Kidney (tissue), 14 donors: ENCODE results near the gene GJA9. TPM values are rescaled to one million over a fixed set of nuclear protein-coding genes. Genes with fewer than 3 reads are reported as not detected.

Experiments
- DNase-seq, 5 donors: peaks; one replicate each; pipeline ENCODE4 v3.0.0-alpha.2; 2013 to 2020
- FAIRE-seq: peaks from 2 replicates; lab custom pipeline; 2012; peaks lifted over from hg19 to GRCh38; lab: Jason Lieb, UNC
- H3K27ac ChIP-seq, 2 donors: one replicate each; pipeline ENCODE4 v1.7.0; 2013; ENCODE audit warnings: low read depth in 2 of 2, low read length in 2 of 2, inconsistent platforms in 1 of 2
- H3K27me3 ChIP-seq: one replicate; pipeline ENCODE4 v1.7.1; 2013; ENCODE audit warnings: low read length, inconsistent platforms; ENCODE audit not compliant: control insufficient read depth, insufficient read depth
- H3K36me3 ChIP-seq, 3 donors: one replicate each; pipeline versions ENCODE4 v1.7.0 to v1.7.1; 2013; ENCODE audit warnings: low read length in 3 of 3, control low read depth in 1 of 3, inconsistent platforms in 1 of 3; ENCODE audit not compliant: insufficient read depth in 3 of 3, control insufficient read depth in 2 of 3
- H3K4me1 ChIP-seq, 3 donors: one replicate each; pipeline versions ENCODE4 v1.7.0 to v1.7.1; 2013; ENCODE audit warnings: low read length in 3 of 3, inconsistent platforms in 1 of 3, low read depth in 1 of 3; ENCODE audit not compliant: control insufficient read depth in 2 of 3, insufficient read depth in 2 of 3
- H3K4me3 ChIP-seq, 3 donors: one replicate each; pipeline versions ENCODE4 v1.7.0 to v1.8.1; 2013; ENCODE audit warnings: low read length in 3 of 3, control low read depth in 1 of 3, inconsistent platforms in 1 of 3
- H3K9ac ChIP-seq, 3 donors: one replicate each; pipeline versions ENCODE4 v1.7.0 to v1.7.1; 2013; ENCODE audit warnings: low read length in 3 of 3, control low read depth in 1 of 3, inconsistent platforms in 1 of 3
- H3K9me3 ChIP-seq, 3 donors: one replicate each; pipeline versions ENCODE4 v1.7.0 to v1.7.1; 2013; ENCODE audit warnings: low read length in 3 of 3, control low read depth in 1 of 3, inconsistent platforms in 1 of 3; ENCODE audit not compliant: control insufficient read depth in 2 of 3, insufficient read depth in 1 of 3
- CTCF ChIP-seq: IDR thresholded peaks from 3 replicates; pipeline ENCODE4 v1.5.1; 2012; ENCODE audit warnings: mild to moderate bottlenecking, moderate library complexity, borderline replicate concordance; ENCODE audit not compliant: insufficient read depth; ENCODE audit errors: extremely low read depth
- intact Hi-C: fragments of 100-400 bp; cut with DNase I; formaldehyde crosslinking; loops from one replicate; pipeline ENCODE4 v1.11.1; 2022
- polyA plus RNA-seq: library from polyadenylated mRNA; stranded (reverse); fragments of 350-450 nt; fragmentation: Illumina TruSeq; extraction: RNeasy Lipid Tissue Mini Kit (QIAGEN cat#74804); gene quantifications from one replicate; pipeline ENCODE4 v1.2.3, GENCODE V29; 2014; ENCODE audit warnings: low read depth, low replicate concordance; ENCODE audit not compliant: insufficient read depth
- total RNA-seq: library from RNA; stranded (reverse); fragmentation: NEBNext Ultra II Directional; extraction: Animal tissue kit (Norgen Biotek cat#: 25700); gene quantifications from one replicate; pipeline ENCODE4 v1.2.1, GENCODE V29; 2021
- donor health status: control.
- donor health status: control.
- donor health status: control.
- donor health status: control.
- donor health status: control.
- donor health status: DM: yes; HTN: yes; CAD: no.
- donor health status: Normal renal cell carcinoma (clear cell type).

The GJA9 gene
- total and polyA plus RNA-seq, 2 donors from 2014 or later, result not detected

GRCh38 chr1:38898653-38899230 lies 17.4 kb upstream of the GJA9 start:
- no peaks in the 10 kb centered on the region for H3K9me3 ChIP-seq
- FAIRE-seq, result no peak
- H3K9ac ChIP-seq, result no peak overlapping the region
- no peaks in the 10 kb centered on the region for H3K36me3 ChIP-seq
- no peak overlapping the region for H3K27ac ChIP-seq
- no peaks in the 10 kb centered on the region for H3K4me1 ChIP-seq
- DNase-seq, result no peak
- no peaks in the 10 kb centered on the region for H3K27me3 ChIP-seq
- TF ChIP-seq CTCF, result no peak
- H3K4me3 ChIP-seq, result no peak overlapping the region
- intact Hi-C loops, result no loop called here

GRCh38 chr1:38896169-38896568 lies 14.8 kb upstream of the GJA9 start:
- no peak overlapping the region for H3K27ac ChIP-seq
- no peak for TF ChIP-seq CTCF
- H3K27me3 ChIP-seq, result no peaks in the 10 kb centered on the region
- intact Hi-C loops, result no loop called here
- no peaks in the 10 kb centered on the region for H3K4me1 ChIP-seq
- no peak for DNase-seq
- no peak overlapping the region for H3K9ac ChIP-seq
- no peak for FAIRE-seq
- H3K9me3 ChIP-seq, result no peaks in the 10 kb centered on the region
- no peak overlapping the region for H3K4me3 ChIP-seq
- no peaks in the 10 kb centered on the region for H3K36me3 ChIP-seq

- no peak for FAIRE-seq
These were observed 11.6 kb upstream of the GJA9 start for GRCh38 chr1:38892976-38893375.

More at GRCh38 chr1:38892976-38893375, 11.6 kb upstream of the GJA9 start:
- no peak for DNase-seq
- Histone ChIP-seq H3K4me1 (no peaks in the 10 kb centered on the region), H3K4me3 (no peak overlapping the region), H3K36me3 (no peaks in the 10 kb centered on the region), H3K27me3 (no peaks in the 10 kb centered on the region), H3K9me3 (no peaks in the 10 kb centered on the region), H3K27ac (no peak overlapping the region), H3K9ac (no peak overlapping the region)
- intact Hi-C loops, result no loop called here
- no peak for TF ChIP-seq CTCF
